Astrocyte (in vitro differentiated cells and primary cell): Measurements from ENCODE around the gene MYO1B. TPM values are rescaled to one million over a fixed set of nuclear protein-coding genes. Genes with fewer than 3 reads are reported as not detected.

Source experiments
- DNase-seq: peaks from one replicate; pipeline ENCODE4 v3.0.0-alpha.2; 2010; ENCODE audit warnings: low read depth
- FAIRE-seq: peaks from 2 replicates; lab custom pipeline; 2011; peaks lifted over from hg19 to GRCh38; lab: Jason Lieb, UNC
- H2AFZ ChIP-seq: 2 replicates; pipeline ENCODE4 v1.6.0; 2012; ENCODE audit warnings: low read depth, low read length, inconsistent platforms
- H3K27ac ChIP-seq: 2 replicates; pipeline ENCODE4 v1.5.1; 2011; ENCODE audit warnings: low read depth, low read length, inconsistent platforms
- H3K27me3 ChIP-seq: 2 replicates; pipeline ENCODE4 v1.6.0; 2011; ENCODE audit warnings: low read length, inconsistent platforms; ENCODE audit not compliant: insufficient read depth
- H3K36me3 ChIP-seq: 2 replicates; pipeline ENCODE4 v1.5.1; 2011; ENCODE audit warnings: low read length, inconsistent platforms; ENCODE audit not compliant: insufficient read depth
- H3K4me1 ChIP-seq: 2 replicates; pipeline ENCODE4 v1.5.1; 2011; ENCODE audit warnings: low read length, inconsistent platforms; ENCODE audit not compliant: insufficient read depth
- H3K4me2 ChIP-seq: 2 replicates; pipeline ENCODE4 v1.6.0; 2012; ENCODE audit warnings: low read length, inconsistent platforms
- H3K4me3 ChIP-seq: 2 replicates; pipeline ENCODE4 v1.5.1; 2011; ENCODE audit warnings: low read depth, mild to moderate bottlenecking, low read length, inconsistent platforms; ENCODE audit not compliant: insufficient read depth
- H3K79me2 ChIP-seq: 2 replicates; pipeline ENCODE4 v1.6.0; 2012; ENCODE audit warnings: mild to moderate bottlenecking, low read length, inconsistent platforms; ENCODE audit not compliant: insufficient read depth
- H3K9ac ChIP-seq: 2 replicates; pipeline ENCODE4 v1.6.0; 2012; ENCODE audit warnings: mild to moderate bottlenecking, low read length, inconsistent platforms
- H3K9me3 ChIP-seq: 2 replicates; pipeline ENCODE4 v1.5.1; 2012; ENCODE audit warnings: low read depth, mild to moderate bottlenecking, low read length, inconsistent platforms; ENCODE audit not compliant: insufficient read depth
- H4K20me1 ChIP-seq: 2 replicates; pipeline ENCODE4 v1.6.0; 2012; ENCODE audit warnings: low read length, inconsistent platforms; ENCODE audit not compliant: insufficient read depth
- H3K27ac Mint-ChIP-seq: one replicate; pipeline ENCODE4 v1.8.0; 2021; ENCODE audit warnings: mild to moderate bottlenecking, mixed read lengths; ENCODE audit not compliant: unreplicated experiment
- H3K27me3 Mint-ChIP-seq: one replicate; pipeline ENCODE4 v1.8.0; 2021; ENCODE audit warnings: low read depth, mixed read lengths; ENCODE audit not compliant: unreplicated experiment
- H3K36me3 Mint-ChIP-seq: one replicate; pipeline ENCODE4 v1.8.0; 2021; ENCODE audit warnings: low read depth, mixed read lengths; ENCODE audit not compliant: unreplicated experiment
- H3K4me1 Mint-ChIP-seq: one replicate; pipeline ENCODE4 v1.8.0; 2021; ENCODE audit warnings: low read depth, mixed read lengths; ENCODE audit not compliant: unreplicated experiment
- H3K4me3 Mint-ChIP-seq: one replicate; pipeline ENCODE4 v1.8.0; 2021; ENCODE audit warnings: mild to moderate bottlenecking, moderate library complexity, mixed read lengths; ENCODE audit not compliant: unreplicated experiment
- H3K9me3 Mint-ChIP-seq: one replicate; pipeline ENCODE4 v1.8.0; 2021; ENCODE audit warnings: mild to moderate bottlenecking, mixed read lengths; ENCODE audit not compliant: unreplicated experiment
- CTCF ChIP-seq: IDR thresholded peaks from 2 replicates; pipeline ENCODE4 v1.5.1; 2011; ENCODE audit warnings: low read depth, mild to moderate bottlenecking, inconsistent platforms, low read length, moderate library complexity; ENCODE audit not compliant: insufficient read depth
- EZH2 ChIP-seq: IDR thresholded peaks from 2 replicates; pipeline ENCODE4 v1.6.1; 2012; ENCODE audit warnings: mild to moderate bottlenecking, low read length, inconsistent platforms; ENCODE audit not compliant: insufficient read depth
- total RNA-seq: library from RNA; stranded (reverse); gene quantifications from 2 replicates; pipeline ENCODE4 v1.2.1, GENCODE V29; 2021

Gene MYO1B
- total RNA-seq, 1 donor from 2014 or later = 95.7 TPM

GRCh38 chr2:191222952-191223351 lies 22.3 kb upstream of the MYO1B start:
- Histone ChIP-seq H2AFZ (no peak overlapping the region), H3K4me3 (no peak overlapping the region), H4K20me1 (no peaks in the 10 kb centered on the region), H3K4me1 (peaks cover 12% of the 10 kb centered on the region), H3K27me3 (no peaks in the 10 kb centered on the region), H3K79me2 (no peaks in the 10 kb centered on the region), H3K36me3 (no peaks in the 10 kb centered on the region), H3K27ac (no peak overlapping the region), H3K4me2 (no peak overlapping the region), H3K9ac (no peak overlapping the region), H3K9me3 (no peaks in the 10 kb centered on the region)
- no peaks in the 10 kb centered on the region for H3K9me3 Mint-ChIP-seq
- DNase-seq (no peak), FAIRE-seq (no peak)
- TF ChIP-seq CTCF (no peak), EZH2 (no peak)
- peaks cover 29% of the 10 kb centered on the region for H3K4me1 Mint-ChIP-seq
- H3K27me3 Mint-ChIP-seq = no peaks in the 10 kb centered on the region
- no peak overlapping the region for H3K4me3 Mint-ChIP-seq
- H3K36me3 Mint-ChIP-seq = no peaks in the 10 kb centered on the region
- no peak overlapping the region for H3K27ac Mint-ChIP-seq

- no peak overlapping the region for H3K4me3 Mint-ChIP-seq
- Histone ChIP-seq H3K4me3 (no peak overlapping the region), H3K4me2 (no peak overlapping the region), H2AFZ (no peak overlapping the region), H3K9ac (no peak overlapping the region), H3K9me3 (no peaks in the 10 kb centered on the region), H3K79me2 (no peaks in the 10 kb centered on the region), H3K36me3 (no peaks in the 10 kb centered on the region), H3K4me1 (peaks cover 15% of the 10 kb centered on the region), H3K27ac (no peak overlapping the region), H3K27me3 (no peaks in the 10 kb centered on the region), H4K20me1 (no peaks in the 10 kb centered on the region)
- H3K27ac Mint-ChIP-seq = no peak overlapping the region
- no peak for DNase-seq
- no peak for FAIRE-seq
- H3K27me3 Mint-ChIP-seq = no peaks in the 10 kb centered on the region
- no peak for TF ChIP-seq CTCF
- no peak for TF ChIP-seq EZH2
- no peaks in the 10 kb centered on the region for H3K36me3 Mint-ChIP-seq
- peaks cover 34% of the 10 kb centered on the region for H3K4me1 Mint-ChIP-seq
- no peaks in the 10 kb centered on the region for H3K9me3 Mint-ChIP-seq
These were observed 20.1 kb upstream of the MYO1B start for GRCh38 chr2:191225126-191225525.

DNA sequence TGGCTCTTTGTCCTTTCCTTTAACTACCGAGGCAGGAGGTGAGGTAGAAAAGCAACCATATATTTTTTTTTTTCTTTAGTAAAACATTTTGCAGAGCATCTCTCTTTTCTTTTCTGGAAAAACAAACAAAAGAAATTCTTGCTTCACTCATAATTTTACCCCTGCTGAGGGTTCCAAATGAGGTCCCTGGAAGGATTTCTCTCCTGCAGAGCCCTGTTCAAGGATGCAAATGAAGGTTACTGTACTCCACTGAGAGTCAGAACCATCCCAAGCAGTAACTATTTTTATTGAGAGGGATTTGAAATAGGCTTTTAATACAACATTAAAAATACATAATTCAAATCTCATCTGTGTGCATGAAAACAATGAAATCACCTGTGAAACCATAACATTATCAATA lies 19.5 kb upstream of the MYO1B start:
- no peaks in the 10 kb centered on the region for H3K79me2 ChIP-seq
- Mint-ChIP-seq H3K27ac (no peak overlapping the region), H3K36me3 (no peaks in the 10 kb centered on the region), H3K27me3 (no peaks in the 10 kb centered on the region), H3K4me1 (peaks cover 39% of the 10 kb centered on the region), H3K4me3 (no peak overlapping the region), H3K9me3 (no peaks in the 10 kb centered on the region)
- TF ChIP-seq CTCF (no peak), EZH2 (no peak)
- H3K4me3 ChIP-seq = no peak overlapping the region
- no peak overlapping the region for H3K9ac ChIP-seq
- no peaks in the 10 kb centered on the region for H3K36me3 ChIP-seq
- H3K27me3 ChIP-seq = no peaks in the 10 kb centered on the region
- DNase-seq = no peak
- no peak overlapping the region for H3K4me2 ChIP-seq
- H2AFZ ChIP-seq = no peak overlapping the region
- no peaks in the 10 kb centered on the region for H3K9me3 ChIP-seq
- H3K4me1 ChIP-seq = peaks cover 20% of the 10 kb centered on the region
- FAIRE-seq = no peak
- no peak overlapping the region for H3K27ac ChIP-seq
- no peaks in the 10 kb centered on the region for H4K20me1 ChIP-seq
